Neuron (in vitro differentiated cells): ENCODE measurements around the gene RGS1.

Source experiments
- H2AFZ ChIP-seq: one replicate; pipeline ENCODE4 v1.6.1; 2013; ENCODE audit warnings: low read depth, mild to moderate bottlenecking, inconsistent platforms, low read length, moderate library complexity
- H3K27me3 ChIP-seq: one replicate; pipeline ENCODE4 v1.6.1; 2013; ENCODE audit warnings: low read length; ENCODE audit not compliant: insufficient read depth
- H3K36me3 ChIP-seq: one replicate; pipeline ENCODE4 v1.6.1; 2013; ENCODE audit warnings: low read length; ENCODE audit not compliant: insufficient read depth
- H3K4me1 ChIP-seq: one replicate; pipeline ENCODE4 v1.6.1; 2013; ENCODE audit warnings: low read length; ENCODE audit not compliant: insufficient read depth
- H3K4me3 ChIP-seq: 2 replicates; pipeline ENCODE4 v1.5.1; 2013; ENCODE audit warnings: mild to moderate bottlenecking, low read length, moderate library complexity
- H3K9me3 ChIP-seq: one replicate; pipeline ENCODE4 v1.6.1; 2013; ENCODE audit warnings: low read length

RGS1 gene

GRCh38 chr1:192601143-192601542, 25.6 kb downstream of the RGS1 start:
- H2AFZ ChIP-seq: no peak overlapping the region
- no peaks in the 10 kb centered on the region for H3K9me3 ChIP-seq
- no peaks in the 10 kb centered on the region for H3K27me3 ChIP-seq
- H3K36me3 ChIP-seq: no peaks in the 10 kb centered on the region
- H3K4me3 ChIP-seq: no peak overlapping the region
- no peaks in the 10 kb centered on the region for H3K4me1 ChIP-seq

GRCh38 chr1:192601567-192601966, 26.0 kb downstream of the RGS1 start:
- no peaks in the 10 kb centered on the region for H3K36me3 ChIP-seq
- no peak overlapping the region for H3K4me3 ChIP-seq
- no peaks in the 10 kb centered on the region for H3K4me1 ChIP-seq
- H3K9me3 ChIP-seq: no peaks in the 10 kb centered on the region
- no peaks in the 10 kb centered on the region for H3K27me3 ChIP-seq
- no peak overlapping the region for H2AFZ ChIP-seq

GRCh38 chr1:192602757-192603156, 27.2 kb downstream of the RGS1 start:
- H2AFZ ChIP-seq: no peak overlapping the region
- no peaks in the 10 kb centered on the region for H3K4me1 ChIP-seq
- no peak overlapping the region for H3K4me3 ChIP-seq
- H3K27me3 ChIP-seq: no peaks in the 10 kb centered on the region
- no peaks in the 10 kb centered on the region for H3K36me3 ChIP-seq
- H3K9me3 ChIP-seq: no peaks in the 10 kb centered on the region

- no peaks in the 10 kb centered on the region for H3K27me3 ChIP-seq
- H3K4me3 ChIP-seq: no peak overlapping the region
- H2AFZ ChIP-seq: no peak overlapping the region
- H3K9me3 ChIP-seq: no peaks in the 10 kb centered on the region
- H3K36me3 ChIP-seq: no peaks in the 10 kb centered on the region
- no peaks in the 10 kb centered on the region for H3K4me1 ChIP-seq
Observed at GRCh38 chr1:192603218-192603787, 27.7 kb downstream of the RGS1 start.

- Histone ChIP-seq H3K4me1 (no peaks in the 10 kb centered on the region), H3K27me3 (no peaks in the 10 kb centered on the region), H3K4me3 (no peak overlapping the region), H2AFZ (no peak overlapping the region), H3K36me3 (no peaks in the 10 kb centered on the region), H3K9me3 (no peaks in the 10 kb centered on the region)
Observed at GRCh38 chr1:192604979-192605620, 29.5 kb downstream of the RGS1 start.

GRCh38 chr1:192608671-192609070, 33.1 kb downstream of the RGS1 start:
- H3K4me3 ChIP-seq: no peak overlapping the region
- no peaks in the 10 kb centered on the region for H3K9me3 ChIP-seq

GRCh38 chr1:192609110-192610079, 33.8 kb downstream of the RGS1 start:
- Histone ChIP-seq H2AFZ (no peak overlapping the region), H3K27me3 (no peaks in the 10 kb centered on the region), H3K4me3 (no peak overlapping the region), H3K4me1 (no peaks in the 10 kb centered on the region), H3K36me3 (no peaks in the 10 kb centered on the region), H3K9me3 (no peaks in the 10 kb centered on the region)

More at GRCh38 chr1:192608671-192609070, 33.1 kb downstream of the RGS1 start:
- Histone ChIP-seq H2AFZ (no peak overlapping the region), H3K36me3 (no peaks in the 10 kb centered on the region), H3K4me1 (no peaks in the 10 kb centered on the region), H3K27me3 (no peaks in the 10 kb centered on the region)

- H3K4me3 ChIP-seq: no peak overlapping the region
- H2AFZ ChIP-seq: no peak overlapping the region
- H3K27me3 ChIP-seq: no peaks in the 10 kb centered on the region
- no peaks in the 10 kb centered on the region for H3K4me1 ChIP-seq
- H3K36me3 ChIP-seq: no peaks in the 10 kb centered on the region
- H3K9me3 ChIP-seq: no peaks in the 10 kb centered on the region
Observed at GRCh38 chr1:192610112-192610889, 34.7 kb downstream of the RGS1 start.

- no peak overlapping the region for H2AFZ ChIP-seq
- H3K36me3 ChIP-seq: no peaks in the 10 kb centered on the region
- H3K4me1 ChIP-seq: no peaks in the 10 kb centered on the region
- H3K27me3 ChIP-seq: no peaks in the 10 kb centered on the region
- no peak overlapping the region for H3K4me3 ChIP-seq
- no peaks in the 10 kb centered on the region for H3K9me3 ChIP-seq
Observed at GRCh38 chr1:192615055-192615454, 39.5 kb downstream of the RGS1 start.

- H2AFZ ChIP-seq: no peak overlapping the region
- H3K36me3 ChIP-seq: no peaks in the 10 kb centered on the region
- H3K9me3 ChIP-seq: no peaks in the 10 kb centered on the region
- H3K4me3 ChIP-seq: no peak overlapping the region
- H3K4me1 ChIP-seq: no peaks in the 10 kb centered on the region
- no peaks in the 10 kb centered on the region for H3K27me3 ChIP-seq
Observed at GRCh38 chr1:192620071-192620635, 44.6 kb downstream of the RGS1 start.

GRCh38 chr1:192626366-192627179, 51.0 kb downstream of the RGS1 start:
- no peaks in the 10 kb centered on the region for H3K4me1 ChIP-seq
- H3K4me3 ChIP-seq: no peak overlapping the region
- no peaks in the 10 kb centered on the region for H3K9me3 ChIP-seq
- H3K36me3 ChIP-seq: no peaks in the 10 kb centered on the region
- H3K27me3 ChIP-seq: no peaks in the 10 kb centered on the region
- no peak overlapping the region for H2AFZ ChIP-seq

- Histone ChIP-seq H3K4me1 (peaks cover 5% of the 10 kb centered on the region), H3K36me3 (no peaks in the 10 kb centered on the region), H3K4me3 (no peak overlapping the region), H2AFZ (no peak overlapping the region), H3K27me3 (no peaks in the 10 kb centered on the region), H3K9me3 (no peaks in the 10 kb centered on the region)
Observed at GRCh38 chr1:192627901-192628300, 52.3 kb downstream of the RGS1 start.
